GM18951 (cell line): Measurements from ENCODE around the gene LRRTM4.

Experiments used
- POLR2A ChIP-seq: IDR thresholded peaks from 4 replicates; pipeline ENCODE4 v1.6.1; 2011; ENCODE audit warnings: mild to moderate bottlenecking; ENCODE audit not compliant: insufficient read length, insufficient read depth; ENCODE audit errors: extremely low read depth
- in situ Hi-C: fragments of 300-500 bp; cut with MboI; formaldehyde crosslinking; loops from one replicate; pipeline ENCODE4 v1.12.0; 2022; ENCODE audit warnings: low sequenced_read_pairs, mixed read lengths, inconsistent platforms; ENCODE audit not compliant: unreplicated experiment

LRRTM4 gene

GRCh38 chr2:77428946-77429345 is 93.2 kb downstream of the LRRTM4 start:
- in situ Hi-C loops: no loop called here
- TF ChIP-seq POLR2A: no peak

DNA sequence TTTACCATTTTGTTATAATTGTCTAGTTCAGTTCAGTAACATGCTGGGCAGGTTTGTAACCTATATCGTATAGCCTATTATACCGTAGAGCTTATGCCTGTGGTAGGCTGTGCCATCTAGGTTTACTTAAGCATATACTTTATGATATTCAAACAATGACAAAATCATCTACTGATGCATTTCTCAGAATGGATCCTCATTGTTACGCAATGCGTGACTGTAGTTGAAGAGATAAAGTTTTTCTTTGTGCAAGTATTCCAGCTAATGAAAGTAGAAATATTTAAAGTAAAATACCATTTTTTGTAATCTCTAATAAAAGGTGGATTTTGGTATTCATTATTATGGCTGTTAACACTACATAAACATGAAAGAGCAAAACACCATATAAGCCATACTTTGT is 100.2 kb downstream of the LRRTM4 start:
- TF ChIP-seq POLR2A: no peak
- in situ Hi-C loops: no loop called here

GRCh38 chr2:77418537-77418936 is 103.6 kb downstream of the LRRTM4 start:
- in situ Hi-C loops: no loop called here
- TF ChIP-seq POLR2A: no peak

DNA sequence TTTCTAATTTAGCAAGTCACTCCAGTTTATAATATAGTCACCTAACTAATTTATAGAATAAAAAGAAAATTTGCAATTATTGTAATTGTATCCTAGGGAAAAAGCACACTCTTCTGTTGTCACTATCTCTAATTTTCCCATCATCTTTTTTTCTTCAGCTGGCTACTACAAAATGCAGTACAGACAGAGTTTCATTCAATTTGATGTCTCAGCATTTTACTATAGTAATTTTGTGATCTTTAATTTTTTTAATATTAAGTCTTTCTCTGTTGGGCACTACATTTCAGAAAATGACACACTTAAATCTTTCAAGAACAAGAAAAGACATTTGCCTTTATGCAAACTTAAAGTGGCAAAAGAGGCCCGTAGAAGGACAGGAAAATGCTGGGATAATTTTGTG is 118.0 kb downstream of the LRRTM4 start:
- no peak for TF ChIP-seq POLR2A
- in situ Hi-C loops: no loop called here

GRCh38 chr2:77398970-77399600 is 123.1 kb downstream of the LRRTM4 start:
- in situ Hi-C loops: no loop called here
- no peak for TF ChIP-seq POLR2A

DNA sequence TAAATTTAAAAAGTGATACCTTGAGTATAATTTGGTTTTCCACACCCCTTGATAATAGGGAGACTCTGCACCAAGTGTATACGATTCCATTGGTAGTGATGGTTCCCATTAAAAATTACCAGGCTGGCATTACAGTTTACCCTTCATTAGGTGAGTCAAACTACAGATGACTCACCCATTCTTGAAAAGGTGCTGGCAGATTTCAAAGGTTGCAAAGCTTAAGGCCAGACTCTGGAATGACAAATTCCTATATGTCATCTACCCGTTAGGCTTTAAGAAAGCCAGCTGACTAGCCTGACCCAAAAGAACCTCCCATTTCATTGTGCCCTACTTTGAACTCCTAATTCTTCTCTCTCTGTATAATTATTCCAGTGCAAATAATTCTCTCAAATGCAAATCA is 124.4 kb downstream of the LRRTM4 start:
- TF ChIP-seq POLR2A: no peak
- in situ Hi-C loops: no loop called here

- in situ Hi-C loops: no loop called here
- TF ChIP-seq POLR2A: no peak
Observed at GRCh38 chr2:77395011-77395410, 127.2 kb downstream of the LRRTM4 start.

GRCh38 chr2:77391119-77391518 is 131.1 kb downstream of the LRRTM4 start:
- no peak for TF ChIP-seq POLR2A
- in situ Hi-C loops: no loop called here

DNA sequence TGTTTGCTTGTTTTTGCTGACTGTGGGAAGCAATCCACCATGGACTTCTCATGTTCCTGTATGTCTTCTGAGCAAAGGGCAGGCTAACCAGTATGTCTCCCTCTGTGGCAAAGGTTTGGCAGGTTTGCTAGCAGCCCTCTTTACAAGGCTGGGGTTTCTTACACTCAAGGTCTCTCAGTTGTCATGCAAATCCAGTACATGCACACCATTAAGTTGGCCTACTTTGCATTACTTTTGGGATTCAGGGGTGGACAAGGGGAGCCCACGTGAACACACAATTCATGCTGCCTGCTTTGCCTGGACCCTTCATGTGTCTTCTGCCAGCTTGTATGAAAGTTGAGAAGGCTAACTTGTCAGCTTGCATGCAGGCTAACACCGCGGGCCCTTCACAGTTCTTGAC is 134.9 kb downstream of the LRRTM4 start:
- in situ Hi-C loops: no loop called here
- no peak for TF ChIP-seq POLR2A

- no peak for TF ChIP-seq POLR2A
- in situ Hi-C loops: no loop called here
Observed at GRCh38 chr2:77372636-77373035, 149.5 kb downstream of the LRRTM4 start.

- in situ Hi-C loops: no loop called here
- TF ChIP-seq POLR2A: no peak
Observed at GRCh38 chr2:77370511-77370910, 151.7 kb downstream of the LRRTM4 start.

GRCh38 chr2:77363277-77363676 is 158.9 kb downstream of the LRRTM4 start:
- in situ Hi-C loops: no loop called here
- TF ChIP-seq POLR2A: no peak

- TF ChIP-seq POLR2A: no peak
- in situ Hi-C loops: no loop called here
Observed at GRCh38 chr2:77348821-77349220, 173.4 kb downstream of the LRRTM4 start.

GRCh38 chr2:77336013-77336412 is 186.2 kb downstream of the LRRTM4 start:
- in situ Hi-C loops: no loop called here
- TF ChIP-seq POLR2A: no peak
